Activated CD8-positive, alpha-beta T cell treated with anti-CD3 and anti-CD28 coated beads for 36 hours (primary cell): ENCODE results near the gene CUTA. TPM values are rescaled to one million over a fixed set of nuclear protein-coding genes. Genes with fewer than 3 reads are reported as not detected.

Source experiments
- ATAC-seq: fragments of 200-7000 bp; cut with Tn5 transposase; one replicate; pipeline ENCODE4 v1.10.0; 2021; ENCODE audit warnings: mild to moderate bottlenecking, moderate library complexity
- CTCF ChIA-PET: fragments of 350-600 bp; sonication (Branson Sonifier 250); formaldehyde crosslinking; loops from one replicate; lab custom pipeline; 2021; ENCODE audit warnings: antibody characterized with exemption; lab: Charles Lee
- POLR2A ChIA-PET: fragments of 350-600 bp; sonication (Branson Sonifier 250); formaldehyde crosslinking; loops from one replicate; lab custom pipeline; 2021; ENCODE audit warnings: antibody characterized with exemption; lab: Charles Lee
- DNase-seq: peaks from one replicate; pipeline ENCODE4 v3.0.0-alpha.2; 2020
- H3K27ac Mint-ChIP-seq: one replicate; pipeline ENCODE4 v1.8.0; 2021; ENCODE audit warnings: mild to moderate bottlenecking, mixed read lengths
- H3K27me3 Mint-ChIP-seq: one replicate; pipeline ENCODE4 v1.8.0; 2021; ENCODE audit warnings: mixed read lengths
- H3K36me3 Mint-ChIP-seq: one replicate; pipeline ENCODE4 v1.8.0; 2021; ENCODE audit warnings: low read depth, mixed read lengths
- H3K4me1 Mint-ChIP-seq: one replicate; pipeline ENCODE4 v1.8.0; 2021; ENCODE audit warnings: low read depth, mixed read lengths
- H3K4me3 Mint-ChIP-seq: one replicate; pipeline ENCODE4 v1.8.0; 2021; ENCODE audit warnings: mild to moderate bottlenecking, moderate library complexity, mixed read lengths
- H3K9me3 Mint-ChIP-seq: one replicate; pipeline ENCODE4 v1.8.0; 2021; ENCODE audit warnings: mixed read lengths
- CTCF ChIP-seq: fragments of 200-600 bp; IDR thresholded peaks from one replicate; pipeline ENCODE4 v1.8.0; 2022; ENCODE audit warnings: antibody characterized with exemption, mild to moderate bottlenecking
- intact Hi-C: fragments of 100-400 bp; cut with micrococcal nuclease; formaldehyde crosslinking; loops from one replicate; pipeline ENCODE4 v1.10.0; 2022
- total RNA-seq, 2 experiments: library from RNA; stranded (reverse); gene quantifications; one replicate each; pipeline ENCODE4 v1.2.3, GENCODE V29; 2021

Gene CUTA
- total RNA-seq, 2 experiments from 2014 or later = 155 to 160 TPM

- Mint-ChIP-seq H3K4me3 (no peak overlapping the region), H3K9me3 (no peaks in the 10 kb centered on the region), H3K36me3 (peaks cover 32% of the 10 kb centered on the region), H3K27ac (peak overlapping the region; percentile 0), H3K4me1 (peaks cover under 1% of the 10 kb centered on the region), H3K27me3 (no peaks in the 10 kb centered on the region)
- DNase-seq (no peak), ATAC-seq (no peak)
- no peak for TF ChIP-seq CTCF
- intact Hi-C loops = no loop called here
- ChIA-PET POLR2A (interaction anchor here (0.9 to 1.5 kb wide), 2 partner anchors 8 to 15 kb away, joined by 3 read pairs; partner anchors contain the start of gene ZBTB9), CTCF (no interaction called here)
Observed at GRCh38 chr6:33446356-33446755, 28.4 kb upstream of the CUTA start.

GRCh38 chr6:33445119-33445603, 27.3 kb upstream of the CUTA start:
- ChIA-PET POLR2A (interaction anchor here (0.9 to 1.5 kb wide), 2 partner anchors 9 to 14 kb away, joined by 3 read pairs; partner anchors contain the start of gene ZBTB9), CTCF (no interaction called here)
- no peak overlapping the region for H3K4me3 Mint-ChIP-seq
- DNase-seq (no peak), ATAC-seq (no peak)
- H3K27ac Mint-ChIP-seq = no peak overlapping the region
- no peaks in the 10 kb centered on the region for H3K9me3 Mint-ChIP-seq
- H3K4me1 Mint-ChIP-seq = no peaks in the 10 kb centered on the region
- no peak for TF ChIP-seq CTCF
- H3K27me3 Mint-ChIP-seq = no peaks in the 10 kb centered on the region
- intact Hi-C loops = no loop called here
- H3K36me3 Mint-ChIP-seq = peaks cover 34% of the 10 kb centered on the region

GRCh38 chr6:33443619-33444504, 26.0 kb upstream of the CUTA start:
- DNase-seq = no peak
- peaks cover 7% of the 10 kb centered on the region for H3K4me1 Mint-ChIP-seq
- no peak for TF ChIP-seq CTCF
- intact Hi-C loops = no loop called here
- no peaks in the 10 kb centered on the region for H3K9me3 Mint-ChIP-seq
- no peak for ATAC-seq
- no peak overlapping the region for H3K4me3 Mint-ChIP-seq
- ChIA-PET CTCF (no interaction called here), POLR2A (interaction anchor here (0.6 kb wide), 3 partner anchors 13 to 117 kb away, joined by 3 read pairs; partner anchors contain the start of gene CUTA)
- peaks cover 39% of the 10 kb centered on the region for H3K36me3 Mint-ChIP-seq
- no peaks in the 10 kb centered on the region for H3K27me3 Mint-ChIP-seq
- no peak overlapping the region for H3K27ac Mint-ChIP-seq

- DNase-seq (no peak), ATAC-seq (no peak)
- intact Hi-C loops = no loop called here
- Mint-ChIP-seq H3K36me3 (peaks cover 41% of the 10 kb centered on the region), H3K4me3 (no peak overlapping the region), H3K4me1 (peaks cover 7% of the 10 kb centered on the region), H3K27me3 (no peaks in the 10 kb centered on the region), H3K27ac (no peak overlapping the region), H3K9me3 (no peaks in the 10 kb centered on the region)
- ChIA-PET POLR2A (no interaction called here), CTCF (no interaction called here)
- no peak for TF ChIP-seq CTCF
Observed at GRCh38 chr6:33443025-33443424, 25.1 kb upstream of the CUTA start.

- ATAC-seq = no peak
- Mint-ChIP-seq H3K36me3 (peaks cover 38% of the 10 kb centered on the region), H3K27ac (no peak overlapping the region), H3K4me1 (peaks cover 7% of the 10 kb centered on the region), H3K9me3 (no peaks in the 10 kb centered on the region), H3K4me3 (no peak overlapping the region), H3K27me3 (no peaks in the 10 kb centered on the region)
- no peak for TF ChIP-seq CTCF
- no peak for DNase-seq
- intact Hi-C loops = no loop called here
- CTCF ChIA-PET = no interaction called here
- POLR2A ChIA-PET = interaction anchor here (1.0 to 2.3 kb wide), 3 partner anchors 8 to 11 kb away, joined by 4 to 7 read pairs (median 4); no protein-coding TSS in a partner anchor
Observed at GRCh38 chr6:33442283-33442682, 24.4 kb upstream of the CUTA start.
